Testis (tissue), 3 donors: ENCODE data around the gene SRPX2. TPM values are rescaled to one million over a fixed set of nuclear protein-coding genes. Genes with fewer than 3 reads are reported as not detected.

Experiments
- DNase-seq: peaks from one replicate; pipeline ENCODE4 v3.0.0-alpha.2; 2019
- H3K27ac ChIP-seq, 2 donors: fragments of 200-600 bp; sonication (generic); one replicate each; pipeline ENCODE4 v1.5.1; 2019
- H3K27me3 ChIP-seq: fragments of 200-600 bp; sonication (generic); one replicate; pipeline ENCODE4 v1.5.1; 2019
- H3K36me3 ChIP-seq: fragments of 200-600 bp; sonication (generic); one replicate; pipeline ENCODE4 v1.5.1; 2017; ENCODE audit warnings: low read depth; ENCODE audit errors: missing control alignments
- H3K4me1 ChIP-seq: fragments of 200-600 bp; sonication (generic); one replicate; pipeline ENCODE4 v1.5.1; 2019
- H3K4me3 ChIP-seq, 2 donors: fragments of 200-600 bp; sonication (generic); one replicate each; pipeline ENCODE4 v1.5.1; 2017 to 2019
- H3K9me3 ChIP-seq: fragments of 200-600 bp; sonication (generic); one replicate; pipeline ENCODE4 v1.5.1; 2017
- CTCF ChIP-seq, 3 experiments: fragments of 450-650 bp in 2 of 3; fragments of 200-600 bp in 1 of 3; sonication (generic) in 1 of 3; IDR thresholded peaks; one replicate each; pipeline ENCODE4 v1.5.1; 2016 to 2019; ENCODE audit warnings: antibody characterized with exemption in 3 of 3, mild to moderate bottlenecking in 2 of 3, moderate library complexity in 1 of 3
- POLR2A ChIP-seq: fragments of 450-650 bp; IDR thresholded peaks from one replicate; pipeline ENCODE4 v1.6.1; 2017; ENCODE audit warnings: antibody characterized with exemption, mild to moderate bottlenecking, moderate library complexity
- WGBS, 2 donors: methylation state at CpG; one replicate each; pipeline ENCODE4 v1.1.5; 2018; 5-methylcytosine and 5-hydroxymethylcytosine counted together
- intact Hi-C: fragments of 100-400 bp; cut with DNase I; formaldehyde crosslinking; loops from one replicate; pipeline ENCODE4 v1.15.1; 2023; ENCODE audit warnings: low total_unique reads
- polyA plus RNA-seq: library from polyadenylated mRNA; stranded (reverse); fragments of 350-450 nt; fragmentation: Illumina TruSeq; extraction: RNeasy Lipid Tissue Mini Kit (QIAGEN cat#74804); gene quantifications from one replicate; pipeline ENCODE4 v1.2.3, GENCODE V29; 2014; ENCODE audit warnings: low read depth, low replicate concordance; ENCODE audit not compliant: insufficient read depth
- total RNA-seq, 2 donors: library from RNA; depleted of rRNA; stranded (reverse); fragments of >200 nt; gene quantifications; one replicate each; pipeline ENCODE4 v1.2.3, GENCODE V29; 2016

Gene SRPX2
- total and polyA plus RNA-seq, 3 donors from 2014 or later = 1.4 to 8.3 (median 5.0) TPM

GRCh38 chrX:100647739-100648138, 3.7 kb downstream of the SRPX2 start:
- no peaks in the 10 kb centered on the region for H3K9me3 ChIP-seq
- intact Hi-C loops = no loop called here
- H3K4me1 ChIP-seq = no peaks in the 10 kb centered on the region
- H3K27ac ChIP-seq = no peak overlapping the region
- no peak overlapping the region for H3K4me3 ChIP-seq
- no peak for DNase-seq
- H3K36me3 ChIP-seq = no peaks in the 10 kb centered on the region
- TF ChIP-seq POLR2A = no peak
- no peak for TF ChIP-seq CTCF (IDR thresholded peaks at IDR 0.05)
- 59 to 75% methylated on average over 2 of the region's 2 CpGs for WGBS, 2 donors
- H3K27me3 ChIP-seq = no peaks in the 10 kb centered on the region

GRCh38 chrX:100648458-100649417, 4.7 kb downstream of the SRPX2 start:
- Histone ChIP-seq H3K27me3 (no peaks in the 10 kb centered on the region), H3K27ac (peak overlapping the region in 1 of 2 donors; percentile 83), H3K4me1 (no peaks in the 10 kb centered on the region), H3K9me3 (no peaks in the 10 kb centered on the region), H3K4me3 (no peak overlapping the region), H3K36me3 (no peaks in the 10 kb centered on the region)
- TF ChIP-seq POLR2A (no peak), CTCF (IDR thresholded peaks at IDR 0.05) (no peak)
- intact Hi-C loops = no loop called here
- DNase-seq = no peak
- 48 to 53% methylated on average over 6 to 8 of the region's 8 CpGs for WGBS, 2 donors

GRCh38 chrX:100649550-100650356, 5.8 kb downstream of the SRPX2 start:
- Histone ChIP-seq H3K4me3 (no peak overlapping the region), H3K9me3 (no peaks in the 10 kb centered on the region), H3K27ac (peak overlapping the region; percentile 50 to 83), H3K36me3 (no peaks in the 10 kb centered on the region), H3K4me1 (no peaks in the 10 kb centered on the region), H3K27me3 (no peaks in the 10 kb centered on the region)
- peak; percentile 59 for DNase-seq
- 28 to 40% methylated on average over 3 to 12 of the region's 12 CpGs for WGBS, 2 donors
- intact Hi-C loops = no loop called here
- TF ChIP-seq CTCF (IDR thresholded peaks at IDR 0.05) (no peak), POLR2A (no peak)

GRCh38 chrX:100650841-100651240, 6.8 kb downstream of the SRPX2 start:
- Histone ChIP-seq H3K9me3 (no peaks in the 10 kb centered on the region), H3K36me3 (no peaks in the 10 kb centered on the region), H3K4me1 (no peaks in the 10 kb centered on the region), H3K27me3 (no peaks in the 10 kb centered on the region), H3K27ac (peak overlapping the region in 1 of 2 donors; percentile 83), H3K4me3 (no peak overlapping the region)
- no peak for DNase-seq
- 88% methylated on average over 1 of the region's 1 CpG; no CpG with 5 or more reads in 1 of the 2 donors for WGBS, 2 donors
- TF ChIP-seq CTCF (IDR thresholded peaks at IDR 0.05) = no peak
- no peak for TF ChIP-seq POLR2A
- intact Hi-C loops = no loop called here
